Right forelimb (tissue), 1 donor: ENCODE data around the gene CXCR5.

ENCODE experiments used
- DNase-seq: peaks from one replicate; pipeline ENCODE4 v3.0.0-alpha.2; 2018

The CXCR5 gene

DNA sequence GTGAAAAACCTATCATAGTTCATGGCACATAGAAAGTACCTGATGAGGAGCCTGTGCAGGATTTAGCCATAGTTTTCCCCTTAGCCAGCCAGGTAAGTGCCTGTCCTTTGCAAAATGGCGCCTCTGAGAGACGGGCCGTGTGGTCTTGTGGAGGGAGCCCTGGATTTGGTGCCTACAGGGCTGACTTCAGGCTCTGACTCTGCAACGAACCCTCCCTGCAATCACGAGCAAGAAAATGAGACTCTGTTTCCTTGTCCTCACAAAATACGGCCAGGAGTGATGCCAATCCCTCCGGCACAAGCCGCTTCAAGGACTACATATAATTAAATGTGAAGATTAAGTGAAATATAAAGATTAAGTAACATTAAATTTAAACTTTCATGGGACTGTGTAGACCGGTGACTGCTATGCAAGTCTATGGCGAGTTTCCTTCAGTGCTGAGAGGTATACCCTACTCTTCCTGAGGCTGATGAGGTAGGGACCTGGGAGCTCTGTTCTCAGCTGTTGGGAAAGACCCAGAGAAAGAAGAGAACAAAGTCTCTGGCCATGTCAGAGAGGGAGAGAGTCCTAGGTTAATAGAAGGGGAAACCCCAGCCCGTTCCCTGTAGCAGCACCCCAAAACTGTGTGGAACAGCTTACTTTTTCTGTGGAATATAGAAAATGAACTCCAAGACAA lies 6.1 kb upstream of the CXCR5 start:
- DNase-seq = no peak

GRCh38 chr11:118878163-118878563 lies 5.5 kb upstream of the CXCR5 start:
- DNase-seq = no peak

- no peak for DNase-seq
These were observed 2.5 kb upstream of the CXCR5 start for GRCh38 chr11:118881228-118881627.

DNA sequence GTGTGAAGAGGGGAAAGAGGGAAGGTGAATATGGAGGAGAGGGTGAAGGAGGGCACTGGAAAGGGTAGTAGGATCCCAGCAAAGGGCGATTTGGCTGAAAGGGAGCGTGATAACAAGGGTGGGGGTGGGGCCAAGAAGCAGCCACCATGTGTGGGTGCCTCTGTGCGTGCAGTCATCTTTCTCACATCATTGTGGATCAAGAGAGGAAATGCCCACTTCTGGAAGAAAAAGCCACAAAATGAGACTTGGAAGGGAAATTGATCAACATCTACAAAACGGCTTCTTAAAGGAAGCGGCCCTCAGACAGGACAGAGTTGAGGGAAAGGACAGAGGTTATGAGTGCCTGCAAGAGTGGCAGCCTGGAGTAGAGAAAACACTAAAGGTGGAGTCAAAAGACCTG lies 1.2 kb upstream of the CXCR5 start:
- no peak for DNase-seq

DNA sequence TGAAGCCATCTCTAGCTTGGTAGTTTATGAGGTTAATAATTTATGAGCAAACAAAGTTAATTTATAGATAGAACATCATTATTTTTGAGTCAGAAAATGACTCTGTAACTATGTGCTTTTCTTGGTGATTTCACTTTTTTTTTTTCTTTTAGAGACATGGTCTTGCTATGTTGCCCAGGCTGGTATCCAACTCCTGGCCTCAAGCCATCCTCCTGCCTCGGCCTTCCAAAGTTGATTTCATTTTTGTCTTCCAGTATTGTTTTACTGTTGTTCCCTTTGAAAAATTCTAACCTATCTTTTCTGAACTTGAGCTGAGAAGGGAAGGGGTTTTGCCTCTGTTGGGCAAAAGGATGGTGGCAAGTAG lies 706 bp upstream of the CXCR5 start:
- DNase-seq = no peak

DNA sequence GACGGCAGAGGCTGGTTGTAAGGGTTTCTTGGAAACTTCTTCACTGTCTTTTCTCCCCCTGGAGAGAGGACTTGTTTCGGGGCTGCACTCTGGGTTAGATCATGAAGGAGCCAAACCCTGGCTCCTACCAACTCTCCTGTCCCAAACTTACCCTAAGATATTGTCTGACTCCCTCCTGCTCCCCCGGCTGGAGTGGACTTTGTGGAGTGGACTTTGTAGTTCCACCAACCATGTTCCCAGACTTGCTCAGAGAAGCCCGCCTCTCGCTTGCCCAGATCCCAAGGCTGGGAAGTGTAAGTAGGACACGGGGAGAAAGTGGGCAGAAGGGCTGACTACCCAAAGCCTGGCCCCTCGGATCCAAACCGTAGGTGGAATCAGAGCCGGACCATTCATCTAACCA lies 1.2 kb downstream of the CXCR5 start:
- no peak for DNase-seq

DNA sequence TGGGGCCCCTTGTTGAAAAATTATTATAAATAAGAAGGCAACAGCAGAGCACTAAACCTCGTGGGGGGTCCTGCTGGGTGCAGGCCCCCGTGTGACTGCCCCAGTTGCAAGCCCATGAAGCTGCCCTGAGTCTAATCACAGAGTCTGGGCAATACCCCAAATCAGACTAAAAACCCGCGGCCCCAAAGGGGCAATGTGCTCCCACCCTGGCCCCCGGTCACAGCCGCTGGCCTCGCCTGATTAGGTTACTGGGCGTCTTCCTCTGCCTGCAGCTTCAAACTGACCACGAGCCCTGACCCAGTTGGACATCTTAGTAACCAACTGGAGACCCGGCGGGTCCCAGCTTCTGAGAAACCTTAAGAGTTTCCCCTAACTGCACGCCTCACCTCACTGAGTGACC lies 1.6 kb downstream of the CXCR5 start:
- no peak for DNase-seq

DNA sequence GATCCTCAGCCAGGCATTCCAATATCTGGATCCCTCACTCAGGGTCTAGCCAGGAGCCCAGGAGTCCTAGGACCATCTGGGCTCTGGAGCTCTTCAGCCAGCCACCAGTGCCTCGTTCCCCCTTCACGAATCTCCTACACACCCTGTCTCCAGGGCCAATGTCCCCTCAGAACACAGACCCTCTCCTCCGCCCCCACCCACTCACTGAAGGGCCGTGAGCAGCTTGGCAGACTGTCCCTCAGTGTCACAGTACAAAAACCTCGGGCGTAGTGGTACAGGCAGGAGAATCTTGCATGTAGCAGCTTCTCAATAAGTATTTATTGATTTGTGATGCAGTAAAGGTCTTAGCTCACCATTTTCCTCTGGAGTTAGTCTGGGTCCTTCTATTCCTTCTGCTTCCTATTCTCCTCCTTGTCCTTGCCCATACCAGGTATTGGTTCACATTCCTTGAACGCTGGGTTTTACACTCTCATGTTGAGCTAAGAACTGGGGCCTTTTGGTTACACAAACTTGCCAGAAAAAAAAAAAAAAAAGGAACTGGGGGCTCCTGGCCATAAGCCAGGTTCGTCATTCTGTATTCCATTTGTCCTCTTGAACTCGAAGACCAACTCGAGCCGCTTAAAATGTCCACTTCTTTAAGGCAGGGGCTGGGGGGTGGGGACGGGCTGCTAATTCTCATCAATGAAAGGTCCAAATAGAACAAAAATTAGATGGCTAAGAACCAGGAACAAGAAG lies 2.3 kb downstream of the CXCR5 start:
- DNase-seq = no peak

DNA sequence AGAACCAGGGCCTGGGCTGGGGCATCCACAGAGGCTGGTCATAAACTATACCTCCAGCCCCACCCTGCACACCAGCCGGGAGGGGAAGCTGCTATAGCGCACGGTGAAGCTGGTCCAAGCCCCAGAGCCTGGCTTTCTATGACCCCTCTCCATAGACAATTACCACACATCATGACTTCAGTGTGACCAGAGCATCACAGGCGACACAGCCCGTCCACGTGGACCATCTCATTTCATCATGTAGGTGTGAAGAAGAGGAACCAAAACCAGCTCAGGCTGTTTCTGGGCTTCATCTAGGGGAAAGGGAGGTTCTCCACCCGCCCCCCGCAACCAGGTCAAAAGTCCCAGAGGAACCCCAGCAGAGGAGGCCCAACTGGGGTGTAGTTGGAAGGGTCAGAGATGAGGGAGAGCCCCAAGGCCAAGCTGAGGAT lies 3.0 kb downstream of the CXCR5 start:
- no peak for DNase-seq

DNA sequence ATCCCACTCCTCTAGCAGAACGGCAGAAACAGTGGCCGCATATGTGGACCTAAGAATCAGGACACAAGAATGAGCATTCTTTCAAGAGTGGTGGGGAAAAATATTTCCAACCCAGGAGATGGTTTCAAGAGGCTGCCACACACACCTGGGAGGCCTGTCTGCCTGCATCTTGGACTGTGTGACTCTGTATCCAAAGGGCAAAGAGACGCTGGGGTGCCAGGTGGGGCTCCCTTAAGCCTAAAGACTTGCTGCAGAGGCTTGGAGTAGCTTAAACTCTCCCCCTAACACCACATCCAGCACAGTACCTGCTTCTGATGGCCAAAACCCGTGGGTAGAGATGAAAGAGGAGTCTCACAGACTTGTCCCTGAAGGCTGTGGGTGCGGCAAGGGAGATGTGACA lies 3.5 kb downstream of the CXCR5 start:
- no peak for DNase-seq

- no peak for DNase-seq
These were observed 4.7 kb downstream of the CXCR5 start for GRCh38 chr11:118888398-118888797.

GRCh38 chr11:118889797-118890196 lies 6.1 kb downstream of the CXCR5 start:
- DNase-seq = no peak

DNA sequence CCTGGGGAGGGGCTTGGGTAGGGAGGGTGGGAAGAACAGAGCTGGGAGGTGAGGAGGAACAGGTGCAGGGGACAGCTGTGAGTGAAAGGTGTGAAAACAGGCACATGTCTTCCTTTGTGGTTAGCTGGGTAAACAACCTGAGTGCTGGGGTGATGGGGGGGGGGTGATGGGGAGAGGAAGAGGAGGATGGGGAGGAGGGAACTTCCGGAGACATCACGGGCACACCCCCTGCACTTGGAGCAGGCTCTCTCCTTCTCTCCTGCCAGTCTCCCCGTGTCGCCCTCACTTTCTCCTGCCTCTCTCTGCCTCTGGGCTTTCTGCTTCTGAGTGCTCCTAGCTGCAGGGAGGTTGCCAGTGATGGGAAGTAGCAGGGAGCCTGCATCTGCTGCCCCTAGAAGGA lies 8.8 kb downstream of the CXCR5 start:
- no peak for DNase-seq

GRCh38 chr11:118892964-118893363 lies 9.3 kb downstream of the CXCR5 start:
- no peak for DNase-seq

DNA sequence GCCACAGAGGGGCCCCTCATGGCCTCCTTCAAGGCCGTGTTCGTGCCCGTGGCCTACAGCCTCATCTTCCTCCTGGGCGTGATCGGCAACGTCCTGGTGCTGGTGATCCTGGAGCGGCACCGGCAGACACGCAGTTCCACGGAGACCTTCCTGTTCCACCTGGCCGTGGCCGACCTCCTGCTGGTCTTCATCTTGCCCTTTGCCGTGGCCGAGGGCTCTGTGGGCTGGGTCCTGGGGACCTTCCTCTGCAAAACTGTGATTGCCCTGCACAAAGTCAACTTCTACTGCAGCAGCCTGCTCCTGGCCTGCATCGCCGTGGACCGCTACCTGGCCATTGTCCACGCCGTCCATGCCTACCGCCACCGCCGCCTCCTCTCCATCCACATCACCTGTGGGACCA lies 10.0 kb downstream of the CXCR5 start:
- no peak for DNase-seq

DNA sequence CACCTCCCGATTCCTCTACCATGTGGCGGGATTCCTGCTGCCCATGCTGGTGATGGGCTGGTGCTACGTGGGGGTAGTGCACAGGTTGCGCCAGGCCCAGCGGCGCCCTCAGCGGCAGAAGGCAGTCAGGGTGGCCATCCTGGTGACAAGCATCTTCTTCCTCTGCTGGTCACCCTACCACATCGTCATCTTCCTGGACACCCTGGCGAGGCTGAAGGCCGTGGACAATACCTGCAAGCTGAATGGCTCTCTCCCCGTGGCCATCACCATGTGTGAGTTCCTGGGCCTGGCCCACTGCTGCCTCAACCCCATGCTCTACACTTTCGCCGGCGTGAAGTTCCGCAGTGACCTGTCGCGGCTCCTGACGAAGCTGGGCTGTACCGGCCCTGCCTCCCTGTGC lies 10.5 kb downstream of the CXCR5 start:
- no peak for DNase-seq

- DNase-seq = no peak
These were observed 11.7 kb downstream of the CXCR5 start for GRCh38 chr11:118895093-118896039.

DNA sequence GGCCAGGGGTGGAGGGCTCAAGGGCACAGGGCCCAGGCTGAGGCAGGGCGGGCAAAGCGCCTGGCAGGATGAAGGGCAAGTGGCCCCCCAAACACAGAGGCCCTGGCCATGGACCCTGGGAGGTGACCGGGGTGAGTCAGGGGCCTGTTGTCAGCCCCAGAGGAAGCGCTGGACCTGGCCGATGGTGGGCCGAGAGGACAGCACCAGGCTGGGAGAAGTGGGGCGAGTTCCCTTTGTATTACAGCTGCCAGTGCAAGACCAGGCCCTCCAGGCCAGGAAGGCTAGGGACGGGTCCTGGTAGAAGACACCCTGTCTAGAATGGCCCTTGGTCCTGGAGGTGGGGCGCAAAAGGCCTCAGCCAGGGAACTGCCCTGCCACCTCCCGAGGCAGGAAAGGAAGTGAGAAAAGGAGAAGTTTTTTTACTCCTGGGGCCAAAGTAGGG lies 12.8 kb downstream of the CXCR5 start:
- no peak for DNase-seq

DNA sequence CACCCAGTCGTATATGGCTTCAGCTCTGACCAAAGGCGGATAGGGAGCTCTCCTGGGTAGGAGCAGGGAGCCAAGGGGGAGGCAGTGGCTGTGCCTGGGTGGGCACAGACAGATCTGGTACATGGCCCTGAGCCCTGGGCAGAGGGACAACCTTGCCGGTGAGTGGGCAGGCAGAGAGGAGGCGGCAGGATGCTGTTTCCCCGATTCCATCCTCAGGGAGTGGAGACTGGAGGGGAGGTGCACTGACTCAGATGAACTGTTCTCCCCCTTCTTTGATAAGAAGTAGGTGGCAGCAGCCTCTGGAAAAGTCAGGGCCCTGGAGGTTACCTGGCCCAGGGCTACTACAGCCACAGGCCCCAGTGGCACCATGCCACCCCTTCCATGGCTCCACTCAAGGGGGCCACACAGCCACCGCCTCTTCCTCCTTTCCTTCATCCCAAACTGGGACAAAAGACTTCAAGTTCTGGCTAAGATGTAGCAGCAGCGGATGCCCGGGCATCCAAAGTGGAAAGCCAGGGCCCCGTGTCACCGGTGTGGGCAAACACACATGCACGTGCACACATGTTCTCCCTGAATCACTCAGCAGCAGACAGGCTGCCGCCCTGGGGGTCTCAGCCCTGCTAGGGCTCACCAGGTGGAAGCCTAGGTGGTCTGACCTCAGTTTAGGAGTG lies 13.4 kb downstream of the CXCR5 start:
- no peak for DNase-seq

- DNase-seq = no peak
These were observed 14.1 kb downstream of the CXCR5 start for GRCh38 chr11:118897721-118898310.

DNA sequence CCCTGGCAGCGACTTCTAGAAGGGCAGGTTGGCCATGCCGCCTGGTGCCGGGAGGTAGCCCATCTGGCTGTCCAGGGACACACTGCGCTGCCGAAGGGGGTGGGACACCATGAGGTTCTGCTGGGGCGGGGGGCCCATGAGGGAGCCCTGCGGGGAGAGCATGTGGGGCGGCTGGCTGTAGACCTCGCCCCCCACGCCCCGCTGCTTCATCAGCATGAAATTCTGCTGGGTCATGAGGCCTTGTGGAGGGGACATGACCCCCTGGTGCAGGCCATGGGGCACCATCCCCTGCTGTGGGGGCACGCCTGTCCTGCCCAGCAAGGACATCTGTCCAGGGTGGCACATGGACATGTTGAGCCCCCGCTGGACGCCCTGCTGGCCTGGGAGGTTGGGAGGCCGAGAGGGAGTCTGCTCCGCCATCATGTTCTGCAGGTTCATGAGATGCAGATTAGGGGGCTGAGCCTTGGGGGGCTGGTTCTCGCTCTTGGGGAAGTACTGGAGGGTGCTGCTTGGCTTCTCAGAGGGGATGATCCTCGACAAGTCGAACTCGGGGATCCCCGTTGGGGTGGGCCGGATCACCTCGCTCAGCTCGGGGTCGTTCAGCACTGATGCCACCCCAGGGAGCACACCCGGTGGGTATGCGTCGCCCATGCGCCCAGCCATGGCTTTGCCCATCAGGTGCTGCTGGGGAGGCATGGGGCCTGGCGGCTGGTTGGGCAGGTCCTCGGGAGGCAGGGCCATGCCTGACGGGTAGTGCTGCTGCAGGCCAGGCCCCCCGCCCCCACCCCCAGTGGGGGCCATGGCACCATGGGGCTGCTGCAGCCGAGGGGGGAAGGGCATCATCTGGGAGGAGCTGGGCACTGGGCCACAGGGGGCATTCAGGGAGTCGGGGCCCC lies 15.0 kb downstream of the CXCR5 start:
- no peak for DNase-seq

GRCh38 chr11:118899296-118899688 lies 15.6 kb downstream of the CXCR5 start:
- no peak for DNase-seq
